H1 (cell line): ENCODE data around the gene SMARCA2. TPM values are rescaled to one million over a fixed set of nuclear protein-coding genes. Genes with fewer than 3 reads are reported as not detected.

Source experiments
- CTCF ChIA-PET: fragments of 300-600 bp; sonication (Branson Sonifier 250); formaldehyde crosslinking; loops from one replicate; lab custom pipeline; 2021; ENCODE audit not compliant: partially characterized antibody; lab: Charles Lee
- POLR2A ChIA-PET: fragments of 300-600 bp; sonication (Branson Sonifier 250); formaldehyde crosslinking; loops from one replicate; lab custom pipeline; 2021; ENCODE audit warnings: inconsistent platforms; ENCODE audit not compliant: partially characterized antibody; lab: Charles Lee
- DNase-seq, 2 experiments: peaks; one replicate each; pipeline versions ENCODE4 v3.0.0 to v3.0.0-alpha.2; 2010 to 2022; ENCODE audit warnings: low spot score in 2 of 2, low read depth in 1 of 2, mixed read lengths in 1 of 2
- FAIRE-seq: peaks from 2 replicates; lab custom pipeline; 2011; peaks lifted over from hg19 to GRCh38; lab: Jason Lieb, UNC
- H2AFZ ChIP-seq: 2 replicates; pipeline ENCODE4 v1.8.1; 2012; ENCODE audit warnings: low read length, inconsistent platforms
- H2AK5ac ChIP-seq: 2 replicates; pipeline ENCODE4 v1.6.1; 2013; ENCODE audit warnings: low read depth, low read length
- H2BK120ac ChIP-seq: replicated peaks from 2 replicates; pipeline ENCODE3; 2013; ENCODE audit warnings: low read depth, low read length, inconsistent platforms
- H2BK12ac ChIP-seq: 2 replicates; pipeline ENCODE4 v1.6.1; 2013; ENCODE audit warnings: low read depth, low read length
- H2BK15ac ChIP-seq: 2 replicates; pipeline ENCODE4 v1.6.1; 2013; ENCODE audit warnings: low read length
- H2BK20ac ChIP-seq: 2 replicates; pipeline ENCODE4 v1.6.1; 2013; ENCODE audit warnings: low read length
- H2BK5ac ChIP-seq: 2 replicates; pipeline ENCODE4 v1.6.1; 2013; ENCODE audit warnings: low read depth, low read length
- H3K14ac ChIP-seq: 2 replicates; pipeline ENCODE4 v1.6.1; 2013; ENCODE audit warnings: inconsistent platforms; ENCODE audit not compliant: insufficient read length
- H3K18ac ChIP-seq: 2 replicates; pipeline ENCODE4 v1.6.1; 2013; ENCODE audit warnings: low read length; ENCODE audit errors: extremely low read depth
- H3K23ac ChIP-seq: 2 replicates; pipeline ENCODE4 v1.6.1; 2013; ENCODE audit warnings: inconsistent platforms; ENCODE audit not compliant: insufficient read length
- H3K23me2 ChIP-seq: 2 replicates; pipeline ENCODE4 v1.6.1; 2013; ENCODE audit warnings: low read depth, low read length
- H3K27ac ChIP-seq: 2 replicates; pipeline ENCODE4 v1.6.1; 2011; ENCODE audit warnings: low read depth, low read length, inconsistent platforms
- H3K27me3 ChIP-seq, 4 experiments: replicated peaks in 1 of 4; 1 replicate in 1 of 4; 2 replicates in 3 of 4; pipeline versions ENCODE4 v1.6.1 to v1.8.1; 2011 to 2013; ENCODE audit warnings: low read length in 3 of 4, mild to moderate bottlenecking in 3 of 4, inconsistent platforms in 2 of 4, mixed read lengths in 2 of 4, moderate library complexity in 1 of 4; ENCODE audit not compliant: control insufficient read depth in 3 of 4, insufficient read depth in 3 of 4; ENCODE audit errors: extremely low read depth in 1 of 4
- H3K36me3 ChIP-seq, 4 experiments: 2 replicates each; pipeline versions ENCODE4 v1.6.1 to v1.8.1; 2011 to 2013; ENCODE audit warnings: mild to moderate bottlenecking in 4 of 4, low read length in 3 of 4, moderate library complexity in 2 of 4, control low read depth in 1 of 4, inconsistent platforms in 1 of 4; ENCODE audit not compliant: insufficient read depth in 4 of 4, control insufficient read depth in 2 of 4
- H3K4ac ChIP-seq: replicated peaks from 2 replicates; pipeline ENCODE3; 2013; ENCODE audit warnings: low read length, low read depth, mixed read lengths, inconsistent platforms; ENCODE audit not compliant: insufficient read length
- H3K4me1 ChIP-seq, 4 experiments: replicated peaks in 1 of 4; 1 replicate in 1 of 4; 2 replicates in 3 of 4; pipeline versions ENCODE4 v1.6.1 to v1.8.1; 2011 to 2013; ENCODE audit warnings: low read length in 3 of 4, inconsistent platforms in 2 of 4, mixed read lengths in 1 of 4; ENCODE audit not compliant: insufficient read depth in 4 of 4, control insufficient read depth in 3 of 4
- H3K4me2 ChIP-seq, 2 experiments: 2 replicates each; pipeline versions ENCODE4 v1.6.1 to v1.8.1; 2011 to 2013; ENCODE audit warnings: low read depth in 2 of 2, low read length in 2 of 2, control low read depth in 1 of 2, inconsistent platforms in 1 of 2, mild to moderate bottlenecking in 1 of 2; ENCODE audit not compliant: insufficient read depth in 1 of 2
- H3K4me3 ChIP-seq, 4 experiments: fragments of 200-600, 300-600 bp in 1 of 4; sonication (generic), shearing (Covaris generic), sonication (Bioruptor Twin) in 1 of 4; 2 replicates each; pipeline versions ENCODE4 v1.5.1 to v1.8.1; 2011 to 2016; ENCODE audit warnings: low read length in 4 of 4, low read depth in 3 of 4, control low read depth in 2 of 4, inconsistent platforms in 2 of 4, mild to moderate bottlenecking in 2 of 4, mixed read lengths in 1 of 4, moderate library complexity in 1 of 4; ENCODE audit not compliant: insufficient read depth in 2 of 4; ENCODE audit errors: extremely low read depth in 1 of 4
- H3K56ac ChIP-seq: replicated peaks from 2 replicates; pipeline ENCODE3; 2013; ENCODE audit warnings: low read depth, mild to moderate bottlenecking, mixed read lengths, low read length, inconsistent platforms; ENCODE audit not compliant: insufficient read length
- H3K79me1 ChIP-seq: 2 replicates; pipeline ENCODE4 v1.6.1; 2013; ENCODE audit warnings: low read depth, low read length, control low read depth
- H3K79me2 ChIP-seq, 2 experiments: 2 replicates each; pipeline versions ENCODE4 v1.6.1 to v1.8.1; 2012 to 2013; ENCODE audit warnings: low read length in 2 of 2, mild to moderate bottlenecking in 2 of 2, inconsistent platforms in 1 of 2; ENCODE audit not compliant: insufficient read depth in 2 of 2, control insufficient read depth in 1 of 2
- H3K9ac ChIP-seq, 4 experiments: replicated peaks in 1 of 4; 1 replicate in 1 of 4; 2 replicates in 3 of 4; pipeline versions ENCODE4 v1.6.1 to v1.8.1; 2011 to 2013; ENCODE audit warnings: low read depth in 3 of 4, low read length in 3 of 4, control low read depth in 2 of 4, mild to moderate bottlenecking in 2 of 4, moderate library complexity in 2 of 4, inconsistent platforms in 1 of 4; ENCODE audit errors: extremely low read depth in 1 of 4
- H3K9me3 ChIP-seq, 2 experiments: 2 replicates each; pipeline versions ENCODE4 v1.6.1 to v1.8.1; 2012 to 2013; ENCODE audit warnings: mild to moderate bottlenecking in 2 of 2, moderate library complexity in 2 of 2, control low read depth in 1 of 2, inconsistent platforms in 1 of 2, low read depth in 1 of 2, low read length in 1 of 2, mixed read lengths in 1 of 2; ENCODE audit not compliant: insufficient read depth in 2 of 2
- H4K20me1 ChIP-seq, 2 experiments: replicated peaks in 1 of 2; 2 replicates each; pipeline versions ENCODE3 to v1.8.1; 2011 to 2013; ENCODE audit warnings: inconsistent platforms in 2 of 2, low read length in 2 of 2, mild to moderate bottlenecking in 1 of 2; ENCODE audit not compliant: insufficient read depth in 2 of 2, control insufficient read depth in 1 of 2
- H4K5ac ChIP-seq: 2 replicates; pipeline ENCODE4 v1.6.1; 2013; ENCODE audit warnings: low read length, low read depth, mixed read lengths, inconsistent platforms; ENCODE audit not compliant: insufficient read length
- H4K8ac ChIP-seq: 2 replicates; pipeline ENCODE4 v1.8.0; 2013; ENCODE audit warnings: mild to moderate bottlenecking, moderate library complexity, low read length, inconsistent platforms; ENCODE audit not compliant: insufficient read depth; ENCODE audit errors: extremely low read depth
- H4K91ac ChIP-seq: replicated peaks from 2 replicates; pipeline ENCODE3; 2013; ENCODE audit warnings: low read length, mixed read lengths, inconsistent platforms; ENCODE audit not compliant: insufficient read length
- BACH1 ChIP-seq: IDR thresholded peaks from 2 replicates; pipeline ENCODE4 v1.6.1; 2012; ENCODE audit warnings: low read length, improper control_type of control experiment
- CHD1 ChIP-seq: IDR thresholded peaks from 2 replicates; pipeline ENCODE4 v1.6.1; 2012; ENCODE audit warnings: low read depth, low read length, improper control_type of control experiment
- CTBP2 ChIP-seq: IDR thresholded peaks from 2 replicates; pipeline ENCODE4 v1.7.0; 2011; ENCODE audit warnings: borderline replicate concordance, mild to moderate bottlenecking, moderate library complexity, mixed read lengths, low read length; ENCODE audit not compliant: insufficient read depth, insufficient read length
- CTCF ChIP-seq, 3 experiments: IDR thresholded peaks; 1 replicate in 2 of 3; 2 replicates in 1 of 3; pipeline versions ENCODE4 v1.5.1 to v1.6.1; 2011; ENCODE audit warnings: low read length in 3 of 3, mild to moderate bottlenecking in 3 of 3, inconsistent platforms in 2 of 3, low read depth in 1 of 3, moderate library complexity in 1 of 3; ENCODE audit not compliant: insufficient read depth in 1 of 3; ENCODE audit errors: control extremely low read depth in 1 of 3
- EGR1 ChIP-seq: IDR thresholded peaks from 2 replicates; pipeline ENCODE4 v1.6.1; 2011; ENCODE audit warnings: low read depth, low read length, borderline replicate concordance
- JUN ChIP-seq: IDR thresholded peaks from 2 replicates; pipeline ENCODE4 v1.6.1; 2011; ENCODE audit warnings: low read depth, mild to moderate bottlenecking, improper control_type of control experiment, low read length
- KDM1A ChIP-seq: fragments of 200-600, 300-600 bp; sonication (generic); IDR thresholded peaks from 2 replicates; pipeline ENCODE4 v1.7.1; 2016; ENCODE audit warnings: mild to moderate bottlenecking, low read length, borderline replicate concordance
- MAX ChIP-seq: IDR thresholded peaks from 2 replicates; pipeline ENCODE4 v1.6.1; 2012; ENCODE audit warnings: inconsistent platforms
- WGBS, 2 experiments: shearing (Covaris generic) in 1 of 2; methylation state at CpG; one replicate each; pipeline versions ENCODE4 v1.1.6 to v1.1.7; 2013 to 2015; ENCODE audit warnings: low lambda C conversion rate in 2 of 2, mixed read lengths in 2 of 2, inconsistent platforms in 1 of 2, low coverage in 1 of 2, missing lambda C conversion rate in 1 of 2; ENCODE audit not compliant: insufficient replicate concordance in 2 of 2, insufficient coverage in 1 of 2, insufficient read length in 1 of 2; ENCODE audit errors: extremely low coverage in 1 of 2, missing lambda C conversion rate in 1 of 2; 5-methylcytosine and 5-hydroxymethylcytosine counted together
- polyA plus RNA-seq, 7 experiments: library from polyadenylated mRNA; depleted of rRNA in 3 of 7; stranded (reverse) in 5 of 7; unstranded in 2 of 7; fragments of >200 nt in 5 of 7; fragments of 200-250 nt in 2 of 7; gene quantifications; 1 replicate in 5 of 7; 2 replicates in 1 of 7; 4 replicates in 1 of 7; pipeline versions ENCODE4 v1.2.1 to v1.2.3, GENCODE V29; 2011 to 2013; ENCODE audit warnings: missing spikeins in 2 of 7, mixed read lengths in 2 of 7
- total RNA-seq: library from RNA; stranded (reverse); fragmentation: NEBNext Ultra II Directional; extraction: Animal tissue kit (Norgen Biotek cat#: 25700); gene quantifications from 2 replicates; pipeline ENCODE4 v1.2.1, GENCODE V29; 2021

Gene SMARCA2
- total and polyA plus RNA-seq, 2 of the 8 experiments (the other 6 are each of a cell fraction or from before 2014, with no cell fraction given): 6.3 to 21.7 TPM

DNA sequence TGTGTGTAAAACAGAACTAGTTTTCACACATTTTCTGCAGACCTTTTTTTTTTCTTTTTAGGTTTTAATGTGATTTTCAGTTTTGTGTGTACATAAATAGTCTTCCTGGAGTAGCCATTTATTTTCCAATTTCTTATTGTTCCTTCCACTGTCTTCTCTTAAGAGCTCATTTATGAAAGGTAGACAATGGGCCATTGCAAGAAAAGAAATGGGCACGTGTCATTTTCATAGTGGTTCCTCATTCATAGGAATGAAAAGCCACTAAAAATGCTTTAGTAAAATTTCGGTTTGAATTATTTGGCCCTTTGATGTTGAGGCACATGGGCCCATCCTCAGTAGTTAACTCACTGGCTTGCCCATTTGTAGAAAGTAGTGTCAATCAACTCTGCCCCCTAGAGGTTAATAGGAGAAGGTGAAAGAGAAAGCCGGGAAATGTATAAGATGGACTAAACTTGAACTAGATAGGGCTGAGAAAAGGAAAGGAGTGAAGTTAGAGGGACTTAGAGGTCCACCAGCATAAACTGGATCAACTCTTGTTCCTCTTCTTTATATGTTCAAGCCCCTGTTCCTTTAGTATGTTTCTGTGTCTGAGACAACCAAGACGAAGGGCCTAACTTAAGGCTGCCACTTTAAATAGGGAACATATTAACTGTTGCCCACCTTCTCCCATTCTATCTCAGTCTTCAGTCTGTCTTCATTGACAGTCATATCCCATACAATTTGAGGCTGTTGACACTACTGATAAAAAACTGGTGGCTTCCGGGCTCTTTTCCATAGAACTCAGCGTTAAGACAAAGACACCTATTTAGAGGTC lies 72.6 kb downstream of the SMARCA2 start:
- Histone ChIP-seq H3K18ac (no peak overlapping the region), H4K20me1 (no peaks in the 10 kb centered on the region), H3K36me3 (no peaks in the 10 kb centered on the region), H2AK5ac (no peak overlapping the region), H3K23ac (no peak overlapping the region), H4K8ac (no peak overlapping the region), H2BK120ac (no peak overlapping the region), H3K4me3 (no peak overlapping the region), H3K14ac (no peak overlapping the region), H3K79me2 (no peaks in the 10 kb centered on the region), H3K4ac (no peak overlapping the region), H2BK12ac (no peak overlapping the region), H3K79me1 (no peaks in the 10 kb centered on the region), H4K91ac (no peak overlapping the region), H2AFZ (no peak overlapping the region), H3K9me3 (no peaks in the 10 kb centered on the region), H3K4me2 (no peak overlapping the region), H2BK15ac (no peak overlapping the region), H2BK20ac (no peak overlapping the region), H2BK5ac (no peak overlapping the region), H3K56ac (no peak overlapping the region), H3K23me2 (no peaks in the 10 kb centered on the region), H4K5ac (no peak overlapping the region), H3K27me3 (no peaks in the 10 kb centered on the region), H3K4me1 (no peaks in the 10 kb centered on the region), H3K9ac (no peak overlapping the region), H3K27ac (no peak overlapping the region)
- ChIA-PET CTCF (interaction anchor here (0.6 to 3.5 kb wide), 34 partner anchors 9 to 1228 kb away, joined by 3 to 22 read pairs (median 4); no protein-coding TSS in a partner anchor), POLR2A (interaction anchor here (0.6 to 1.0 kb wide), 2 partner anchors 524 to 532 kb away, joined by 3 to 4 read pairs; no protein-coding TSS in a partner anchor)
- WGBS, 2 experiments: 61% methylated on average over 6 of the region's 6 CpGs; no CpG with 5 or more reads in 1 of the 2 experiments
- DNase-seq (no peak), FAIRE-seq (peak; percentile 50)
- TF ChIP-seq MAX: 0 out of 2 replicates have a peak, but pooled peaks have one; percentile 31
- TF ChIP-seq CHD1: no peak
- no peak for TF ChIP-seq EGR1
- TF ChIP-seq BACH1: no peak
- TF ChIP-seq JUN: no peak
- TF ChIP-seq KDM1A: 0 out of 2 replicates have a peak, but pooled peaks have one; percentile 33
- TF ChIP-seq CTBP2: no peak
- TF ChIP-seq CTCF (IDR thresholded peaks at IDR 0.05; ENCODE audit: control extremely low read depth in 1 of 3, insufficient read depth in 1 of 3, low read depth in 1 of 3, low read length in 3 of 3): peak in 2 of 3 experiments; percentile 57 to 71; a peak in 3 of 4 replicates
